RWPE2 (cell line): ENCODE results near the gene ST7.

Experiments
- ATAC-seq: fragments of 200-7000 bp; cut with Tn5 transposase; 3 replicates; pipeline ENCODE4 v1.9.1; 2021; ENCODE audit warnings: low read depth
- DNase-seq: peaks from one replicate; pipeline ENCODE4 v3.0.0-alpha.2; 2020; ENCODE audit warnings: low spot score
- H3K27ac ChIP-seq: fragments of 450-650 bp; 2 replicates; pipeline ENCODE4 v1.5.1; 2017; ENCODE audit warnings: mild to moderate bottlenecking; ENCODE audit not compliant: poor library complexity, severe bottlenecking
- H3K27me3 ChIP-seq: fragments of 250-450 bp; sonication (Bioruptor Pico); 2 replicates; pipeline ENCODE4 v1.5.1; 2021; ENCODE audit warnings: mild to moderate bottlenecking, moderate library complexity; ENCODE audit not compliant: insufficient read depth, poor library complexity, severe bottlenecking
- H3K36me3 ChIP-seq: fragments of 250-450 bp; sonication (Bioruptor Pico); 2 replicates; pipeline ENCODE4 v1.5.1; 2020; ENCODE audit warnings: low read depth, mild to moderate bottlenecking, moderate library complexity
- H3K4me1 ChIP-seq: fragments of 250-450 bp; sonication (Bioruptor Pico); 2 replicates; pipeline ENCODE4 v1.5.1; 2021; ENCODE audit warnings: mild to moderate bottlenecking, moderate library complexity; ENCODE audit not compliant: insufficient read depth, poor library complexity, severe bottlenecking
- H3K4me3 ChIP-seq: fragments of 250-450 bp; sonication (Bioruptor Pico); 2 replicates; pipeline ENCODE4 v1.5.1; 2021; ENCODE audit warnings: mild to moderate bottlenecking, moderate library complexity; ENCODE audit not compliant: severe bottlenecking
- H3K9me3 ChIP-seq: fragments of 250-450 bp; sonication (Bioruptor Pico); 2 replicates; pipeline ENCODE4 v1.5.1; 2021; ENCODE audit warnings: mild to moderate bottlenecking, moderate library complexity; ENCODE audit not compliant: severe bottlenecking
- TF ChIP-seq, protein P1 (sequence below): fragments of 450-650 bp; IDR thresholded peaks from one replicate; pipeline ENCODE4 v1.5.1; 2017; ENCODE audit warnings: mild to moderate bottlenecking, moderate library complexity; ENCODE audit not compliant: poor library complexity, severe bottlenecking

ST7 gene

DNA sequence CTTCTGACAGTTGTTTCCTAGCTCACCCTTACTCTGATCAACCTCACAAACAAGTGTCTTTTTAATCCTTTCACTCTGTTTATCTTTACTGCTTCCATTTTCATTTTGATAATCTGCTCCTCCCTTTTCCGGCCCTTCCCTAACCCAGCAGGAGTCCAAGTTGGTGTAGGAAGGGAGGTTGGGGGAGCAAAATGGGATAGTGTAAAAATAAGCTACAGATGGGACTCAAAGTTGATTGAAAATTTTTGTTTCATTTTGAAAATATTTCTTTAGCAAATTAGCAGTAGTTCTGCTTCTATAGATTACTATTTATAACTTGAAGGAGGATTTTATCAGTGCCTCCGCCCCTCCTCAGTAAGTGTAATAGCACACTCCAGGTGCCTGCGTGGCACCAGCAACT, 257.6 kb downstream of the ST7 start:
- Histone ChIP-seq H3K36me3 (no peaks in the 10 kb centered on the region), H3K4me1 (no peaks in the 10 kb centered on the region), H3K27me3 (no peaks in the 10 kb centered on the region), H3K9me3 (no peaks in the 10 kb centered on the region), H3K27ac (no peak overlapping the region), H3K4me3 (no peak overlapping the region)
- no peak for DNase-seq
- no peak for ATAC-seq
- TF ChIP-seq, protein P1, sequence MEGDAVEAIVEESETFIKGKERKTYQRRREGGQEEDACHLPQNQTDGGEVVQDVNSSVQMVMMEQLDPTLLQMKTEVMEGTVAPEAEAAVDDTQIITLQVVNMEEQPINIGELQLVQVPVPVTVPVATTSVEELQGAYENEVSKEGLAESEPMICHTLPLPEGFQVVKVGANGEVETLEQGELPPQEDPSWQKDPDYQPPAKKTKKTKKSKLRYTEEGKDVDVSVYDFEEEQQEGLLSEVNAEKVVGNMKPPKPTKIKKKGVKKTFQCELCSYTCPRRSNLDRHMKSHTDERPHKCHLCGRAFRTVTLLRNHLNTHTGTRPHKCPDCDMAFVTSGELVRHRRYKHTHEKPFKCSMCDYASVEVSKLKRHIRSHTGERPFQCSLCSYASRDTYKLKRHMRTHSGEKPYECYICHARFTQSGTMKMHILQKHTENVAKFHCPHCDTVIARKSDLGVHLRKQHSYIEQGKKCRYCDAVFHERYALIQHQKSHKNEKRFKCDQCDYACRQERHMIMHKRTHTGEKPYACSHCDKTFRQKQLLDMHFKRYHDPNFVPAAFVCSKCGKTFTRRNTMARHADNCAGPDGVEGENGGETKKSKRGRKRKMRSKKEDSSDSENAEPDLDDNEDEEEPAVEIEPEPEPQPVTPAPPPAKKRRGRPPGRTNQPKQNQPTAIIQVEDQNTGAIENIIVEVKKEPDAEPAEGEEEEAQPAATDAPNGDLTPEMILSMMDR = no peak

DNA sequence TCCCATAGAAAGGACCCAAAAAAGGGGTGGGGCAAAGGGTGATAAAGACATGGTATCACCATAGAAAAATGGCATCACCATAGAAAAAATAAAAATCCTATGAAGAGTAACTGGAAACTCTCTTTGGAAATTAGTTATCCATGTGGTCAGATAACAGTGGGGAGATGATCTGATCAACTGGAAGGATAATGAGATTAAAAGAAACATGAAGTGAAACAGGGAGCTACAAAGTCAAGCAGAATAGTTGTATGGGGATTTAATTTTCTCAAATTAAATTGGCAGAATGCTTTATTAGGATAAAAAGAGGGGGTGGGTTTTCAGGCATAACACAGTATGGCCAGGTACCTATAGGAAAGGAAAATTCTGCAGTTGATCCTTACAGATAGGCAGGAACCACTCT, 258.3 kb downstream of the ST7 start:
- TF ChIP-seq, protein P1 = no peak
- Histone ChIP-seq H3K27ac (no peak overlapping the region), H3K27me3 (no peaks in the 10 kb centered on the region), H3K4me3 (no peak overlapping the region), H3K4me1 (no peaks in the 10 kb centered on the region), H3K9me3 (no peaks in the 10 kb centered on the region), H3K36me3 (no peaks in the 10 kb centered on the region)
- DNase-seq (no peak), ATAC-seq (no peak)

DNA sequence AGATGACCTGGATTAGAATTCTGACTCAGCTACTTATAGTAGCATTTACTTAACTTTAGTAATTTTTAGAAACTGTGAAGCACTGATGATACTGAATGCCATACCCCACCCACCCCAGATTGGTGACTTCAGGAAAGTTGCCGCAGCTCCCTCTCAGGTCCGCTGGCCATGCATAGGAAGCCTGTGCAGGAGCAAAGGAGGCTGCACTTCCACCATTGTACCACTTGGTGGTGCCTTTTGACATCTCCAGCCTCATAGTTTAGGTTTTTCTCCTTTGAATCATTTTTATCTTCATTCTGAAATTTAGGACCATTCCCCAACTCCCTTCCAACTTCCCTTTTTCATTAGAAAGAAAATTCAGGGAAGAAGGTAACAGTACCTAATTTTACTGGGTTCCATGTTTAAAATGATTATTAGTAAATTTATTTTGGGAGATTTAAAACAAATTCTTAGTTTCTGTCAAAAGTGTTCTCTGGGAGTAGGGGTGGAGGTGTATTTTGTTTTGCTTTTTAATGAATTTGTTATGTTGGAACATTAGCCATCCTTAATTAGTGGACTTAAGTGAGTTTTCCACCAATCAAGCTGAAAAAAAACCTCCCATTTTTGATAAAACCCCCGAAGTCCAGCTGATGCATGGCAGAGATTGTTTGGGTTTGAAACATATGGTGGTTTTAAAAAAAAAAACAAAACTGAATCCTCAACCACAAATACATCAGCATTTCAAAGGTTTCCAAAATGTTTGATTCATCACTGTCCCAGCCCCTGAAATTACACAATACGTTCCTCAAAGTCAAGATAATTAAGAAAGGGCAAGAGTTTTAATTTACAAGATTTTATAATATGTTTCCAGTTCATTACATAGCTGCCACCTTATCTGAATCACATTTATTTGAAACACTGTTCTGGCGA, 259.9 kb downstream of the ST7 start:
- no peak overlapping the region for H3K4me3 ChIP-seq
- H3K27me3 ChIP-seq = no peaks in the 10 kb centered on the region
- H3K27ac ChIP-seq = no peak overlapping the region
- H3K36me3 ChIP-seq = no peaks in the 10 kb centered on the region
- TF ChIP-seq, protein P1 = peak; percentile 92
- H3K4me1 ChIP-seq = no peaks in the 10 kb centered on the region
- H3K9me3 ChIP-seq = no peaks in the 10 kb centered on the region
- peak; percentile 73 for ATAC-seq
- DNase-seq = no peak

DNA sequence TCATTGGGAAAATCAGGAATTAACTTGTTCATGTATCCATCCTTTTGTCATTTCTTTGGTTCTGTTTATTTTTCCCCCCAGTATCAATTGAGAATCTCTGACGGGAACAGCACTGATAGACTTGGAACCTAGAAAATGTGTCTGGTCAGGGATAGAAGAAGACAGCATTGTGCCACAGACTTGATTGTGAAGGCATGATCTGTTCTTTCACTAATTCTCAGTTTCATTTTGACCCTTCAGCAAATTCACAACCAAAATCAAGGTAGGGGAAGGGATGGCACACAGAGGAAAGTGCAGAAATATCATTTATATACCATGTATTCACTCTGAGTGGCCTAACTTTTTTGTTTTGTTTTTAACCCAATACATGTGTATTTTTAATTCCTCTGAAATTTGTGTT, 262.7 kb downstream of the ST7 start:
- H3K36me3 ChIP-seq = no peaks in the 10 kb centered on the region
- H3K27me3 ChIP-seq = no peaks in the 10 kb centered on the region
- H3K4me1 ChIP-seq = no peaks in the 10 kb centered on the region
- H3K4me3 ChIP-seq = no peak overlapping the region
- TF ChIP-seq, protein P1 = no peak
- no peak overlapping the region for H3K27ac ChIP-seq
- no peaks in the 10 kb centered on the region for H3K9me3 ChIP-seq
- ATAC-seq (no peak), DNase-seq (no peak)

DNA sequence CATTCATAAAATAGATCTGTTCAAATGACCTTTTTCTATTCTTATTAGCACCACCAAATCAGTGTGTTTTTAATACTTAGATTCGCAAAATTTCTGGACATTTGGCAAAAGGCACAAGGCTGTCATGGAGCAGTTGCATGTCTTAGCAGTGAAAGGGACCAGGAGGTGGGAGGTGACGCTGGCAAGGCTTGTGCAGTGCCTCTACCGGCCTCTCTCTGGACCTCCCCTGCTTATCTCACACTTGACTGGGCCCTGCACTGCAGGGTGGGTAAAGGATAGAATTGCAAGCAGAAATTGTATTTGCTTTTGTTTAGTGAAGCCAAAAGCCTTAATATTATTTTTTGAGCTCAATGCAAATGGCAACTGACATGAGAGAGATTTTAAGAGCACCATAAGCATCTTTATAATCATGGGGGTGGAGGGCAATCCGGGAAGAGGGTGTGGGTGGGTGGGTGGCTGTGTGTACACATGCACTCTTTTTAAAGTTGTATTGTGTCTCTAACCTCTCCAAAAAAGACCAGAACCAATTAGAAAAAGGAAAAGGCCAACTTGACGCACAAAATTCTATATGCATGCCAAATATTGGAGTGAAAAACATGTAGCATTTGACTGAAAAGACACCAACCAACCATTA, 263.3 kb downstream of the ST7 start:
- Histone ChIP-seq H3K4me1 (no peaks in the 10 kb centered on the region), H3K36me3 (no peaks in the 10 kb centered on the region), H3K4me3 (no peak overlapping the region), H3K9me3 (no peaks in the 10 kb centered on the region), H3K27me3 (no peaks in the 10 kb centered on the region), H3K27ac (no peak overlapping the region)
- ATAC-seq (no peak), DNase-seq (no peak)
- TF ChIP-seq, protein P1 = no peak
